NT2/D1 (cell line): Measurements from ENCODE around the gene PRDM4.

Source experiments
- SUZ12 ChIP-seq: IDR thresholded peaks from 2 replicates; pipeline ENCODE4 v1.6.1; 2011; ENCODE audit not compliant: insufficient read length, insufficient read depth; ENCODE audit errors: extremely low read depth
- YY1 ChIP-seq: IDR thresholded peaks from 2 replicates; pipeline ENCODE4 v1.6.1; 2011; ENCODE audit not compliant: insufficient read length, insufficient read depth
- ZNF274 ChIP-seq: IDR thresholded peaks from 2 replicates; pipeline ENCODE4 v1.6.1; 2011; ENCODE audit warnings: mild to moderate bottlenecking, low read depth, low read length

DNA sequence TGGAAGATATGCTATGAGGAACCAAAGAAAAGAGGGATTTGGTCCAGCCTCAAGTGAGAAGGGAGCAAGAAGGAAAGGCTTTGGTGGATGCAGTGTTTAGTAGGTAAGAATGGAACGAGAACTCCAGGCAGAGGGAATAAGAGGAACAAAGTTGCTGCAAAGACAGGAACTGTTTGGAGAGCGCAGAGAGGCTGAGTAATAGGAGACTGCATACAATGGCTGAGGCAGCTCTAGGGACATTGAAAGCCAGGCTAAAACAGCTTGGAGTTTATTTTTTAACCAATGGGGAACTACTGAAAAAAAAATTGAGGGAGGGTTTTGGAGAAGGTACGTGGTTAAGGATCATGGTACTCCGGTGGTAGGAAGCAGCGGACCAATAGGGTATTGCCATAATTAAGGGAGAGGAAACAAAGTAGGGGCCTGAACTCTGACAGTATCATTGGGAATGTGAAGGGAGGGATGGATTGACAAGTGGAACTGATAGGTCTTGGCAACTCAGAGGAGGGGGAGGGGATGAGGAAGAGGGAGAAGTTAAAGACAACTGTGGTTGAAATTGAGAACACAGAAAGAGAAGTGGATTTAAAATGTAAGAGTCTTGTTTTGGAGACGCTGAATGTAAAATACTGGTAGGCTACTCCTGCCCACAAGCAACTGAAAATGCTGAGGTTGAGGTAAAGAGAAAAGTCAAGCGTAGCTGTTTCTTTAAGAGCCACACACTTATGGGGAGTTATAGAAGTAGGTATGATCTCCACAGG lies 18.3 kb upstream of the PRDM4 start:
- TF ChIP-seq SUZ12 (no peak), ZNF274 (no peak), YY1 (no peak)
